WTC11 (cell line): ENCODE data around the gene CDC45. TPM values are rescaled to one million over a fixed set of nuclear protein-coding genes. Genes with fewer than 3 reads are reported as not detected.

ENCODE experiments used
- ATAC-seq: fragments of 200-7000 bp; cut with Tn5 transposase; 2 replicates; pipeline ENCODE4 v1.10.0; 2021; ENCODE audit warnings: mild to moderate bottlenecking, moderate library complexity
- CTCF ChIA-PET: fragments of 300-600 bp; sonication (Branson Sonifier 250); formaldehyde crosslinking; loops from one replicate; lab custom pipeline; 2021; ENCODE audit warnings: antibody characterized with exemption; lab: Charles Lee
- POLR2A ChIA-PET: fragments of 350-600 bp; sonication (Branson Sonifier 250); formaldehyde crosslinking; loops from one replicate; lab custom pipeline; 2021; ENCODE audit warnings: antibody characterized with exemption; lab: Charles Lee
- DNase-seq: peaks from one replicate; pipeline ENCODE4 v3.0.0; 2021; ENCODE audit warnings: low spot score
- H3K27ac Mint-ChIP-seq: 2 replicates; pipeline ENCODE4 v1.8.0; 2021; ENCODE audit warnings: mixed read lengths
- H3K27me3 Mint-ChIP-seq: 2 replicates; pipeline ENCODE4 v1.8.0; 2021; ENCODE audit warnings: low read depth, mild to moderate bottlenecking, moderate library complexity, mixed read lengths
- H3K36me3 Mint-ChIP-seq: 2 replicates; pipeline ENCODE4 v1.8.0; 2021; ENCODE audit warnings: mixed read lengths
- H3K4me1 Mint-ChIP-seq: 2 replicates; pipeline ENCODE4 v1.8.0; 2022; ENCODE audit warnings: mixed read lengths
- H3K4me3 Mint-ChIP-seq: 2 replicates; pipeline ENCODE4 v1.8.0; 2021; ENCODE audit warnings: mild to moderate bottlenecking, moderate library complexity, mixed read lengths
- H3K9me3 Mint-ChIP-seq: 2 replicates; pipeline ENCODE4 v1.8.0; 2021; ENCODE audit warnings: mixed read lengths
- ATF1 ChIP-seq: sonication (generic); formaldehyde crosslinking; IDR thresholded peaks from 2 replicates; pipeline ENCODE4 v1.8.1; 2023; ENCODE audit warnings: mild to moderate bottlenecking, moderate library complexity, missing genetic modification reagents
- CREB1 ChIP-seq: sonication (generic); formaldehyde crosslinking; IDR thresholded peaks from 2 replicates; pipeline ENCODE4 v1.8.0; 2023; ENCODE audit warnings: mild to moderate bottlenecking, missing genetic modification reagents
- ELF4 ChIP-seq: sonication (generic); formaldehyde crosslinking; IDR thresholded peaks from 2 replicates; pipeline ENCODE4 v1.8.1; 2022; ENCODE audit warnings: low read depth, mild to moderate bottlenecking, moderate library complexity, missing genetic modification reagents
- ETV6 ChIP-seq: sonication (generic); formaldehyde crosslinking; IDR thresholded peaks from 2 replicates; pipeline ENCODE4 v1.8.1; 2022; ENCODE audit warnings: mild to moderate bottlenecking, missing genetic modification reagents
- FOXK1 ChIP-seq: sonication (generic); formaldehyde crosslinking; IDR thresholded peaks from 2 replicates; pipeline ENCODE4 v1.8.0; 2022; ENCODE audit warnings: mild to moderate bottlenecking, moderate library complexity, missing genetic modification reagents
- GABPB1 ChIP-seq: sonication (generic); formaldehyde crosslinking; IDR thresholded peaks from 2 replicates; pipeline ENCODE4 v1.8.1; 2023; ENCODE audit warnings: mild to moderate bottlenecking, missing genetic modification reagents
- IRF2 ChIP-seq: sonication (generic); formaldehyde crosslinking; IDR thresholded peaks from 2 replicates; pipeline ENCODE4 v1.8.0; 2022; ENCODE audit warnings: low read depth, missing genetic modification reagents, borderline replicate concordance
- JUN ChIP-seq: sonication (generic); formaldehyde crosslinking; IDR thresholded peaks from 2 replicates; pipeline ENCODE4 v1.8.0; 2023; ENCODE audit warnings: mild to moderate bottlenecking, missing genetic modification reagents
- NR1H2 ChIP-seq: sonication (generic); formaldehyde crosslinking; IDR thresholded peaks from 2 replicates; pipeline ENCODE4 v1.9.0; 2021; ENCODE audit warnings: mild to moderate bottlenecking, moderate library complexity, missing genetic modification reagents
- NR2C2 ChIP-seq: sonication (generic); formaldehyde crosslinking; IDR thresholded peaks from 2 replicates; pipeline ENCODE4 v1.8.0; 2022; ENCODE audit warnings: mild to moderate bottlenecking, missing genetic modification reagents
- NR3C1 ChIP-seq: sonication (generic); formaldehyde crosslinking; conservative IDR thresholded peaks from 2 replicates; pipeline ENCODE4 v1.8.1; 2023; ENCODE audit warnings: low read depth, mild to moderate bottlenecking, missing genetic modification reagents
- SP1 ChIP-seq: sonication (generic); formaldehyde crosslinking; conservative IDR thresholded peaks from 2 replicates; pipeline ENCODE4 v1.8.1; 2022; ENCODE audit warnings: missing genetic modification reagents
- TEAD1 ChIP-seq: sonication (generic); formaldehyde crosslinking; IDR thresholded peaks from 2 replicates; pipeline ENCODE4 v1.8.0; 2022; ENCODE audit warnings: mild to moderate bottlenecking, missing genetic modification reagents
- TP53 ChIP-seq: sonication (generic); formaldehyde crosslinking; IDR thresholded peaks from 2 replicates; pipeline ENCODE4 v1.8.1; 2023; ENCODE audit warnings: mild to moderate bottlenecking, missing genetic modification reagents
- ZNF121 ChIP-seq: sonication (generic); formaldehyde crosslinking; IDR thresholded peaks from 2 replicates; pipeline ENCODE4 v1.8.0; 2023; ENCODE audit warnings: missing genetic modification reagents
- ZNF423 ChIP-seq: fragments of 250-450 bp; sonication (Bioruptor Pico); IDR thresholded peaks from 2 replicates; pipeline ENCODE4 v2.1.2; 2022; ENCODE audit warnings: mild to moderate bottlenecking, moderate library complexity
- ZNF671 ChIP-seq: fragments of 250-450 bp; sonication (Bioruptor Pico); IDR thresholded peaks from 2 replicates; pipeline ENCODE4 v1.8.0; 2021; ENCODE audit warnings: mild to moderate bottlenecking
- total RNA-seq: library from RNA; stranded (reverse); gene quantifications from 3 replicates; pipeline ENCODE4 v1.2.3, GENCODE V29; 2021
- TF ChIP-seq, protein P1 (sequence below): fragments of 250-450 bp; sonication (Bioruptor Pico); IDR thresholded peaks from 2 replicates; pipeline ENCODE4 v2.1.2; 2022; ENCODE audit warnings: mild to moderate bottlenecking, moderate library complexity
- TF ChIP-seq, protein P2 (sequence below): sonication (generic); formaldehyde crosslinking; IDR thresholded peaks from 2 replicates; pipeline ENCODE4 v1.8.1; 2023; ENCODE audit warnings: mild to moderate bottlenecking, missing genetic modification reagents, moderate library complexity
- TF ChIP-seq, protein P3 (sequence below): sonication (generic); formaldehyde crosslinking; IDR thresholded peaks from 2 replicates; pipeline ENCODE4 v1.8.1; 2022; ENCODE audit warnings: low read depth, mild to moderate bottlenecking, moderate library complexity, missing genetic modification reagents, borderline replicate concordance
- TF ChIP-seq, protein P4 (sequence below): sonication (generic); formaldehyde crosslinking; IDR thresholded peaks from 2 replicates; pipeline ENCODE4 v1.8.0; 2023; ENCODE audit warnings: missing genetic modification reagents, mild to moderate bottlenecking, borderline replicate concordance
- TF ChIP-seq, protein P5 (sequence below): sonication (generic); formaldehyde crosslinking; IDR thresholded peaks from 2 replicates; pipeline ENCODE4 v1.8.1; 2022; ENCODE audit warnings: mild to moderate bottlenecking, missing genetic modification reagents, moderate library complexity, borderline replicate concordance
- TF ChIP-seq, protein P6 (sequence below): sonication (generic); formaldehyde crosslinking; IDR thresholded peaks from 2 replicates; pipeline ENCODE4 v1.8.1; 2023; ENCODE audit warnings: mild to moderate bottlenecking, moderate library complexity, missing genetic modification reagents

CDC45 gene
- total RNA-seq, 1 experiment from 2014 or later, result 38.1 TPM

DNA sequence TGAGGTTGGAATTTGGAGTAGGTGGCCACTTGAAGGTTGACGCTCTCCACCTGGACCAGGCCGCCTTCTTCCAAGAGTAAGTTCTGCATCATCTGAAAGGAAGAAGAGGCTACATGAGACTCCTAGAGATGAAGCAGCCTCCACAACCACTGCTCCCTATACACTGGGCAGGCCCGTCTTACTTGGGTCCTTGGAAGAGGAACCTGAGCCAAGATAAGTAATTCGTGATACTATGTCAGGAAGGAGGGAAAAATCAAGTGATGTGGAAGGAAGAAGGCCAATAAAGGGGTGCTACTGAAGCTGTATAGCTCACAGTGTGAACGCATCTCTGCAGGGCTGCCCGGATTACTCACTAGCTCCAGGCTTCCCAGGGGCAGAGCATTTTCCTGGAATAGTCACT lies 11.8 kb upstream of the CDC45 start (continued):
- TF ChIP-seq, protein P1, sequence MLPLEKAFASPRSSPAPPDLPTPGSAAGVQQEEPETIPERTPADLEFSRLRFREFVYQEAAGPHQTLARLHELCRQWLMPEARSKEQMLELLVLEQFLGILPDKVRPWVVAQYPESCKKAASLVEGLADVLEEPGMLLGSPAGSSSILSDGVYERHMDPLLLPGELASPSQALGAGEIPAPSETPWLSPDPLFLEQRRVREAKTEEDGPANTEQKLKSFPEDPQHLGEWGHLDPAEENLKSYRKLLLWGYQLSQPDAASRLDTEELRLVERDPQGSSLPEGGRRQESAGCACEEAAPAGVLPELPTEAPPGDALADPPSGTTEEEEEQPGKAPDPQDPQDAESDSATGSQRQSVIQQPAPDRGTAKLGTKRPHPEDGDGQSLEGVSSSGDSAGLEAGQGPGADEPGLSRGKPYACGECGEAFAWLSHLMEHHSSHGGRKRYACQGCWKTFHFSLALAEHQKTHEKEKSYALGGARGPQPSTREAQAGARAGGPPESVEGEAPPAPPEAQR, result no peak
- TF ChIP-seq JUN (CRISPR knock-in tag) (no peak), IRF2 (CRISPR knock-in tag) (no peak), FOXK1 (CRISPR knock-in tag) (no peak), TP53 (CRISPR knock-in tag) (no peak), ZNF121 (CRISPR knock-in tag) (no peak), ETV6 (CRISPR knock-in tag) (no peak), GABPB1 (CRISPR knock-in tag) (no peak), NR2C2 (CRISPR knock-in tag) (no peak)

DNA sequence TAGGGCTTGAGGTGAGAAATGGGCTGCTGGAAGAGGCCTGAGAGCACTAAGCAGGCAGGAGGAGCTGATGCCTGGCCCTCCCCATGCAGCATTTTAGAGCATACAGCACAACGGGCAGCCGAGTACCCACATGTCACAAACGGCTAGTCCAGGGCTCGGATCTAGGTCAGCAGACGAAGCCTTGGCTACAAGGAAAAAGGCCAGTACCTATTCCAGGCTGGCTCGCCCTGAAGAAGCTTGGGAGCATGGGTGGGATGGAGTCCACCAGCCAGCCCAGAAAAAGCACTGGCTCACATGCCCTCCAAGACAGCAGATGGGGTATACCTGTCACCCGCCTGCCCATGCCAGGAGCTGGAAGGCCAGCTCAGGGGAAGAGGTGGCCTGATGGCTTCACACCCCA lies 10.3 kb upstream of the CDC45 start:
- no peaks in the 10 kb centered on the region for H3K27me3 Mint-ChIP-seq
- no peak overlapping the region for H3K4me3 Mint-ChIP-seq
- no peaks in the 10 kb centered on the region for H3K9me3 Mint-ChIP-seq
- ChIA-PET POLR2A (interaction anchor here (0.5 kb wide), 1 partner anchor 14 kb away, joined by 3 read pairs; no protein-coding TSS in a partner anchor), CTCF (no interaction called here)
- TF ChIP-seq, protein P2, sequence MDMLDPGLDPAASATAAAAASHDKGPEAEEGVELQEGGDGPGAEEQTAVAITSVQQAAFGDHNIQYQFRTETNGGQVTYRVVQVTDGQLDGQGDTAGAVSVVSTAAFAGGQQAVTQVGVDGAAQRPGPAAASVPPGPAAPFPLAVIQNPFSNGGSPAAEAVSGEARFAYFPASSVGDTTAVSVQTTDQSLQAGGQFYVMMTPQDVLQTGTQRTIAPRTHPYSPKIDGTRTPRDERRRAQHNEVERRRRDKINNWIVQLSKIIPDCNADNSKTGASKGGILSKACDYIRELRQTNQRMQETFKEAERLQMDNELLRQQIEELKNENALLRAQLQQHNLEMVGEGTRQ (CRISPR knock-in tag), result no peak
- TF ChIP-seq NR1H2, result no peak
- TF ChIP-seq SP1 (CRISPR knock-in tag), result no peak
- TF ChIP-seq, protein P3, sequence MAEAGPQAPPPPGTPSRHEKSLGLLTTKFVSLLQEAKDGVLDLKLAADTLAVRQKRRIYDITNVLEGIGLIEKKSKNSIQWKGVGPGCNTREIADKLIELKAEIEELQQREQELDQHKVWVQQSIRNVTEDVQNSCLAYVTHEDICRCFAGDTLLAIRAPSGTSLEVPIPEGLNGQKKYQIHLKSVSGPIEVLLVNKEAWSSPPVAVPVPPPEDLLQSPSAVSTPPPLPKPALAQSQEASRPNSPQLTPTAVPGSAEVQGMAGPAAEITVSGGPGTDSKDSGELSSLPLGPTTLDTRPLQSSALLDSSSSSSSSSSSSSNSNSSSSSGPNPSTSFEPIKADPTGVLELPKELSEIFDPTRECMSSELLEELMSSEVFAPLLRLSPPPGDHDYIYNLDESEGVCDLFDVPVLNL (CRISPR knock-in tag), result no peak
- TF ChIP-seq ELF4 (CRISPR knock-in tag), result no peak
- TF ChIP-seq, protein P4, sequence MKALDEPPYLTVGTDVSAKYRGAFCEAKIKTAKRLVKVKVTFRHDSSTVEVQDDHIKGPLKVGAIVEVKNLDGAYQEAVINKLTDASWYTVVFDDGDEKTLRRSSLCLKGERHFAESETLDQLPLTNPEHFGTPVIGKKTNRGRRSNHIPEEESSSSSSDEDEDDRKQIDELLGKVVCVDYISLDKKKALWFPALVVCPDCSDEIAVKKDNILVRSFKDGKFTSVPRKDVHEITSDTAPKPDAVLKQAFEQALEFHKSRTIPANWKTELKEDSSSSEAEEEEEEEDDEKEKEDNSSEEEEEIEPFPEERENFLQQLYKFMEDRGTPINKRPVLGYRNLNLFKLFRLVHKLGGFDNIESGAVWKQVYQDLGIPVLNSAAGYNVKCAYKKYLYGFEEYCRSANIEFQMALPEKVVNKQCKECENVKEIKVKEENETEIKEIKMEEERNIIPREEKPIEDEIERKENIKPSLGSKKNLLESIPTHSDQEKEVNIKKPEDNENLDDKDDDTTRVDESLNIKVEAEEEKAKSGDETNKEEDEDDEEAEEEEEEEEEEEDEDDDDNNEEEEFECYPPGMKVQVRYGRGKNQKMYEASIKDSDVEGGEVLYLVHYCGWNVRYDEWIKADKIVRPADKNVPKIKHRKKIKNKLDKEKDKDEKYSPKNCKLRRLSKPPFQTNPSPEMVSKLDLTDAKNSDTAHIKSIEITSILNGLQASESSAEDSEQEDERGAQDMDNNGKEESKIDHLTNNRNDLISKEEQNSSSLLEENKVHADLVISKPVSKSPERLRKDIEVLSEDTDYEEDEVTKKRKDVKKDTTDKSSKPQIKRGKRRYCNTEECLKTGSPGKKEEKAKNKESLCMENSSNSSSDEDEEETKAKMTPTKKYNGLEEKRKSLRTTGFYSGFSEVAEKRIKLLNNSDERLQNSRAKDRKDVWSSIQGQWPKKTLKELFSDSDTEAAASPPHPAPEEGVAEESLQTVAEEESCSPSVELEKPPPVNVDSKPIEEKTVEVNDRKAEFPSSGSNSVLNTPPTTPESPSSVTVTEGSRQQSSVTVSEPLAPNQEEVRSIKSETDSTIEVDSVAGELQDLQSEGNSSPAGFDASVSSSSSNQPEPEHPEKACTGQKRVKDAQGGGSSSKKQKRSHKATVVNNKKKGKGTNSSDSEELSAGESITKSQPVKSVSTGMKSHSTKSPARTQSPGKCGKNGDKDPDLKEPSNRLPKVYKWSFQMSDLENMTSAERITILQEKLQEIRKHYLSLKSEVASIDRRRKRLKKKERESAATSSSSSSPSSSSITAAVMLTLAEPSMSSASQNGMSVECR, result no peak
- TF ChIP-seq, all 79 proteins: peak for 0
- ATAC-seq, result no peak
- Mint-ChIP-seq H3K27ac (no peak overlapping the region), H3K36me3 (peaks cover 62% of the 10 kb centered on the region), H3K4me1 (no peaks in the 10 kb centered on the region)
- DNase-seq, result no peak

DNA sequence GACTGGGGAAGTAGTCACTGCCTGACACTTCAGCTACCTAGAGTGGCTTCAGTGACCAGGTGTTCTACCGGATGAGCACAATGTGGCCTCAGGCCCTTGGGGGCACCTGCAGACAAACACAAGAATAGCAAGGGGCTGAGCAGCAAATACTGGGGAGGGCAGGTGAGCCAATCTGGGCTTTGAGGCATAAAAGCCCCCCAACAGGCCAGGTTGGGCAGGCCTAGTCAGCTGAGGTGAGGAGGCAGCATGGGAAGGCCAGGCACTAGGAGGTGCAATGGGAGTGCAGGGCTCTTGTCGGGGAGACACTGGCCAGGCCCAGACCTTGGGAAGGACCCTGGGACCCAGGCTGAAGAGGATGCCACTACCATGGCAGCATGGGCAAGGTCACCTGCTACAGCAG lies 9.7 kb upstream of the CDC45 start:
- H3K27me3 Mint-ChIP-seq, result no peaks in the 10 kb centered on the region
- no peaks in the 10 kb centered on the region for H3K9me3 Mint-ChIP-seq
- DNase-seq (no peak), ATAC-seq (no peak)
- no peak overlapping the region for H3K27ac Mint-ChIP-seq
- ChIA-PET POLR2A (interaction anchor here (0.5 kb wide), 1 partner anchor 14 kb away, joined by 3 read pairs; no protein-coding TSS in a partner anchor), CTCF (no interaction called here)
- H3K4me3 Mint-ChIP-seq, result no peak overlapping the region
- TF ChIP-seq NR3C1 (CRISPR knock-in tag) (no peak), ZNF671 (CRISPR knock-in tag) (no peak), CREB1 (CRISPR knock-in tag) (no peak), TP53 (CRISPR knock-in tag) (no peak), ATF1 (no peak), ZNF423 (no peak), TEAD1 (no peak)
- TF ChIP-seq, protein P5, sequence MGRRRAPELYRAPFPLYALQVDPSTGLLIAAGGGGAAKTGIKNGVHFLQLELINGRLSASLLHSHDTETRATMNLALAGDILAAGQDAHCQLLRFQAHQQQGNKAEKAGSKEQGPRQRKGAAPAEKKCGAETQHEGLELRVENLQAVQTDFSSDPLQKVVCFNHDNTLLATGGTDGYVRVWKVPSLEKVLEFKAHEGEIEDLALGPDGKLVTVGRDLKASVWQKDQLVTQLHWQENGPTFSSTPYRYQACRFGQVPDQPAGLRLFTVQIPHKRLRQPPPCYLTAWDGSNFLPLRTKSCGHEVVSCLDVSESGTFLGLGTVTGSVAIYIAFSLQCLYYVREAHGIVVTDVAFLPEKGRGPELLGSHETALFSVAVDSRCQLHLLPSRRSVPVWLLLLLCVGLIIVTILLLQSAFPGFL (CRISPR knock-in tag), result no peak
- TF ChIP-seq, protein P6, sequence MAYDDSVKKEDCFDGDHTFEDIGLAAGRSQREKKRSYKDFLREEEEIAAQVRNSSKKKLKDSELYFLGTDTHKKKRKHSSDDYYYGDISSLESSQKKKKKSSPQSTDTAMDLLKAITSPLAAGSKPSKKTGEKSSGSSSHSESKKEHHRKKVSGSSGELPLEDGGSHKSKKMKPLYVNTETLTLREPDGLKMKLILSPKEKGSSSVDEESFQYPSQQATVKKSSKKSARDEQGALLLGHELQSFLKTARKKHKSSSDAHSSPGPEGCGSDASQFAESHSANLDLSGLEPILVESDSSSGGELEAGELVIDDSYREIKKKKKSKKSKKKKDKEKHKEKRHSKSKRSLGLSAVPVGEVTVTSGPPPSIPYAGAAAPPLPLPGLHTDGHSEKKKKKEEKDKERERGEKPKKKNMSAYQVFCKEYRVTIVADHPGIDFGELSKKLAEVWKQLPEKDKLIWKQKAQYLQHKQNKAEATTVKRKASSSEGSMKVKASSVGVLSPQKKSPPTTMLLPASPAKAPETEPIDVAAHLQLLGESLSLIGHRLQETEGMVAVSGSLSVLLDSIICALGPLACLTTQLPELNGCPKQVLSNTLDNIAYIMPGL (CRISPR knock-in tag), result no peak
- TF ChIP-seq, all 79 proteins: peak for 0
- Mint-ChIP-seq H3K36me3 (peaks cover 59% of the 10 kb centered on the region), H3K4me1 (no peaks in the 10 kb centered on the region)
